ENCODE measurements around the gene OTC. TPM values are rescaled to one million over a fixed set of nuclear protein-coding genes. Genes with fewer than 3 reads are reported as not detected.

Gene OTC
- total and polyA plus RNA-seq, 2 experiments from 2014 or later = 16.2 to 37.8 TPM

GRCh38 chrX:38342853-38343778, 9.3 kb upstream of the OTC start:
- Histone ChIP-seq H2AFZ (no peak overlapping the region), H3K79me2 (no peaks in the 10 kb centered on the region), H3K27me3 (no peaks in the 10 kb centered on the region), H3K27ac (peak overlapping the region; percentile 91), H3K9me2 (replicated peaks; ENCODE audit: insufficient read depth) (no peaks in the 10 kb centered on the region), H4K20me1 (ENCODE audit: insufficient read depth, poor library complexity, severe bottlenecking) (no peaks in the 10 kb centered on the region), H3K36me3 (replicated peaks; ENCODE audit: insufficient read depth, low read depth) (no peaks in the 10 kb centered on the region), H3K4me2 (peak overlapping the region; percentile 45), H3K4me3 (no peak overlapping the region), H3K4me1 (ENCODE audit: insufficient read depth) (no peaks in the 10 kb centered on the region), H3K9me3 (ENCODE audit: low read depth) (no peaks in the 10 kb centered on the region)
- WGBS (ENCODE audit: low lambda C conversion rate, missing lambda C conversion rate) = 48% methylated on average over 2 of the region's 2 CpGs
- TF ChIP-seq EZH2phosphoT487 (IDR thresholded peaks at IDR 0.05; ENCODE audit: low read depth, severe bottlenecking, unreplicated experiment) = no peak
- TF ChIP-seq, protein P1, sequence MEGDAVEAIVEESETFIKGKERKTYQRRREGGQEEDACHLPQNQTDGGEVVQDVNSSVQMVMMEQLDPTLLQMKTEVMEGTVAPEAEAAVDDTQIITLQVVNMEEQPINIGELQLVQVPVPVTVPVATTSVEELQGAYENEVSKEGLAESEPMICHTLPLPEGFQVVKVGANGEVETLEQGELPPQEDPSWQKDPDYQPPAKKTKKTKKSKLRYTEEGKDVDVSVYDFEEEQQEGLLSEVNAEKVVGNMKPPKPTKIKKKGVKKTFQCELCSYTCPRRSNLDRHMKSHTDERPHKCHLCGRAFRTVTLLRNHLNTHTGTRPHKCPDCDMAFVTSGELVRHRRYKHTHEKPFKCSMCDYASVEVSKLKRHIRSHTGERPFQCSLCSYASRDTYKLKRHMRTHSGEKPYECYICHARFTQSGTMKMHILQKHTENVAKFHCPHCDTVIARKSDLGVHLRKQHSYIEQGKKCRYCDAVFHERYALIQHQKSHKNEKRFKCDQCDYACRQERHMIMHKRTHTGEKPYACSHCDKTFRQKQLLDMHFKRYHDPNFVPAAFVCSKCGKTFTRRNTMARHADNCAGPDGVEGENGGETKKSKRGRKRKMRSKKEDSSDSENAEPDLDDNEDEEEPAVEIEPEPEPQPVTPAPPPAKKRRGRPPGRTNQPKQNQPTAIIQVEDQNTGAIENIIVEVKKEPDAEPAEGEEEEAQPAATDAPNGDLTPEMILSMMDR (IDR thresholded peaks at IDR 0.05; ENCODE audit: poor library complexity) = no peak
- TF ChIP-seq EZH2 (IDR thresholded peaks at IDR 0.05; ENCODE audit: borderline replicate concordance) = no peak
- DNase-seq (ENCODE audit: low spot score) = peak; percentile 60

GRCh38 chrX:38346150-38346549, 6.3 kb upstream of the OTC start:
- Histone ChIP-seq H3K4me2 (no peak overlapping the region), H3K4me3 (no peak overlapping the region), H3K36me3 (replicated peaks; ENCODE audit: insufficient read depth, low read depth) (no peaks in the 10 kb centered on the region), H4K20me1 (ENCODE audit: insufficient read depth, poor library complexity, severe bottlenecking) (no peaks in the 10 kb centered on the region), H3K27me3 (no peaks in the 10 kb centered on the region), H3K27ac (no peak overlapping the region), H3K9me3 (ENCODE audit: low read depth) (no peaks in the 10 kb centered on the region), H3K79me2 (no peaks in the 10 kb centered on the region), H3K4me1 (ENCODE audit: insufficient read depth) (no peaks in the 10 kb centered on the region), H2AFZ (no peak overlapping the region), H3K9me2 (replicated peaks; ENCODE audit: insufficient read depth) (no peaks in the 10 kb centered on the region)
- no peak for DNase-seq (ENCODE audit: low spot score)
- TF ChIP-seq EZH2 (IDR thresholded peaks at IDR 0.05; ENCODE audit: borderline replicate concordance) (no peak), EZH2phosphoT487 (IDR thresholded peaks at IDR 0.05; ENCODE audit: low read depth, severe bottlenecking, unreplicated experiment) (no peak)
- TF ChIP-seq, protein P1 (IDR thresholded peaks at IDR 0.05; ENCODE audit: poor library complexity) = no peak
- WGBS (ENCODE audit: low lambda C conversion rate, missing lambda C conversion rate) = 31% methylated on average over 5 of the region's 5 CpGs

- no peak overlapping the region for H3K27ac ChIP-seq
Measured at GRCh38 chrX:38347136-38347535, 5.3 kb upstream of the OTC start.

More at GRCh38 chrX:38347136-38347535, 5.3 kb upstream of the OTC start:
- H3K4me3 ChIP-seq = no peak overlapping the region
- WGBS (ENCODE audit: low lambda C conversion rate, missing lambda C conversion rate) = 83% methylated on average over 2 of the region's 2 CpGs
- peak; percentile 9 for DNase-seq (ENCODE audit: low spot score)
- no peaks in the 10 kb centered on the region for H3K79me2 ChIP-seq
- no peaks in the 10 kb centered on the region for H3K9me2 ChIP-seq (replicated peaks; ENCODE audit: insufficient read depth)
- H3K4me2 ChIP-seq = no peak overlapping the region
- H4K20me1 ChIP-seq (ENCODE audit: insufficient read depth, poor library complexity, severe bottlenecking) = no peaks in the 10 kb centered on the region
- no peaks in the 10 kb centered on the region for H3K9me3 ChIP-seq (ENCODE audit: low read depth)
- no peaks in the 10 kb centered on the region for H3K36me3 ChIP-seq (replicated peaks; ENCODE audit: insufficient read depth, low read depth)
- H3K4me1 ChIP-seq (ENCODE audit: insufficient read depth) = no peaks in the 10 kb centered on the region
- H2AFZ ChIP-seq = no peak overlapping the region
- TF ChIP-seq, protein P1 (IDR thresholded peaks at IDR 0.05; ENCODE audit: poor library complexity) = no peak
- TF ChIP-seq EZH2 (IDR thresholded peaks at IDR 0.05; ENCODE audit: borderline replicate concordance) (no peak), EZH2phosphoT487 (IDR thresholded peaks at IDR 0.05; ENCODE audit: low read depth, severe bottlenecking, unreplicated experiment) (no peak)
- no peaks in the 10 kb centered on the region for H3K27me3 ChIP-seq

All from hepatocyte (in vitro differentiated cells).